ENCODE data around the gene PLB1.

PLB1 gene

DNA sequence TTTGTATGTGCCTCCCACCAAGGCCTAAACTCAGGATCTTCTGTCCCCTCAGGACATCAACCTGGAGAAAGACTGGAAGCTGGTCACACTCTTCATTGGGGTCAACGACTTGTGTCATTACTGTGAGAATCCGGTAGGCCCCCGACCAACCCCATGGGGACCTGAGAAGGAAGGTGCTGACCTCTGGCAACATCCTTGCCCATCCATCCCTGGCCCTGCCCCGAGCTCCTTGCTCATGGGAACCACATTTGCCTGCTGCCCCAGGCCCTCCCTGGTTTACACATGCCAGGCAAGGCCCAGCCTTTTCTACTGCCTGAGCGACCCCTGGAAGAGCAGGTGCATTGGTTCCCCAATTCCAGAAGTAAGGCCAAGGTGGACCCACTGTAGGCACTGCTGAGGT lies 130.5 kb downstream of the PLB1 start:
- DNase-seq, result no peak

DNA sequence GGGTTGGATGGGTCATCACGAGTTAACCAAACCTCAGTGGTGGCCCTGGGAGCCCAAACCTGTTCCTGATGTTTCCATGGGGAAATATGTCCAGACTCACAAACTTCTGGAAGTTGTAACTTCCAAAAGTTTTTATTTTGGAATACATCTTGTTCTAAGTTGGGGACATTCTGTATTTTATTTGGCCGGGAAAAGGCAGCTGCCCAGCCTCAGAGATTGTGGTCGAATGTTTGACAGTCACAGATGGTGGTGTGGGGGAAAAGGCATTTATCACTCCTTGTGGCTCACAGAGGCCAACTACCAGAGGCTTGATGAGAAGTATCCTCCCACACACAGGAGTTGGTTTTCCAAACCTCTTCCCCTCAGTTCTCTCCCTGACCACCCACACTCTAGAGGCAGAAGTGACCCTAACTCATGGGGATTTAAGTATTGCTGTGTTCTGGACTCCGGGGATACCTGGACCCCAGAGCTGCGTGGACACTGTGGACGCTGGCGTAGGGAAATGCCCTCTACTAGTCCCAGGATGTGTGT lies 131.1 kb downstream of the PLB1 start:
- no peak for DNase-seq

DNA sequence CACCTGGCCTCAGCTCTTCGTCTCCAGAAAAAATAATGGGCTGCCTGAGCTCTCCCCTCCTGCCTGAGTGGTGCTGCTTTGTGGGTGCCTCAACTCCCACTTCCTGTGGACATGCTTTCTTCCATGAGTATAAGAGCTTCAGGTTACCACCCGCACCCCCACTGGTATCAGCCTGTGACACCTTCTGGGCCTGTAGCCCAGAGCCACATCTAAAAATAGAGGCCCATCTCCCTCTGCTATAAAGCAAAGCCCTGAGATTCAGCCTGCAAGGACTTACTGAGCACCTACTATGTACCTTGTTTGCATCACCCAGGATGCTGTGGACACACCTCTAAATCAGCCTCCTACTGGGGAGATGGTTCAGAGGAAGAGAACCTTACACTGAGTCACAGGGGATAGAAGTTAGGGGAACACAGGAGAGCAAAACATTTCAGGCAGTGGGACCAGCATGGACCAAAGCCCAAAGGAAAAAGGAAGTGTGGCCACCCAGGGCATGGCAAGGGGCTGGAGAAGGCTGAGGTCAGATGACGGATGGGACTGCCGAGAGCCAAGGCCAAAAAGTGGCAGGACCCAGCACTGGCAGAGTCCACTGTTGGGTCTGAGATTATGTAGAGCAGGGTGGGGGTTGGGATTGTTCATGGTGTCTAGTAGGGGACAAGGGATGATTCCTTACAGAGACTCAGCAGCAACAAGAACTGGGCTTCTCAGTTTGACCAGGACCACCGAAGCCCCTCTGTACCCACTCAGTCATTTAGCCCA lies 132.0 kb downstream of the PLB1 start:
- DNase-seq, result no peak

DNA sequence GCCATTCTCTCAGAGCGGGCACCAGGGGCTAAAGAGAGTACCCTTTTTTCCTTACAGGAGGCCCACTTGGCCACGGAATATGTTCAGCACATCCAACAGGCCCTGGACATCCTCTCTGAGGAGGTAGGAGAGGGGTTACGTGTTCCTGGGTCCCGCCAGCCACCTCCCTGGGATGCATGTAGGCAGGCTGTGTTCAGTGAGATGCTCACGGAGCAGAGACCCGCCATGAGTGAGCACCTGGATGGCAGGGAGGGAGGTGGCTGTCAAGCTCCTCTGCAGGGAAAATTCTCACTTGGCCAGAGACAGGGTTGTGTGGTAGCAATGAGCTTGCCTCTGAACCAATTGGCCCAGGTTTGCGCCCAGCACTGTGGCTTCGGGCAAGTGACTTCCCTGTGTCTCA lies 132.6 kb downstream of the PLB1 start:
- DNase-seq, result no peak

DNA sequence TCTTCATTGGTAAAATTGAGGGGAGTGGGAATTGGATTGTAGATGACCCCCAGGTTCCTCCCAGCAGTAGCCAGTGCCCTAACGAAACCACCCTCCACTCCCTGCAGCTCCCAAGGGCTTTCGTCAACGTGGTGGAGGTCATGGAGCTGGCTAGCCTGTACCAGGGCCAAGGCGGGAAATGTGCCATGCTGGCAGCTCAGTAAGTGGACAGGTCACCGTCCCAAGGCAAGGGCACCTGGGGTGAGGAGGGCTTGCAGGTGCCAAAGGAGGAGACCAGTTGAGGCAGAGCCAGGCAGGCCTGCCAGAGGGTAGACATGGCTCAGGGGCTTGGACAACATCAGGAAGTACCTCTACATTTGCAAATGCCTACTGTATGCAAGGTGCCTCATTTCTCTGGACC lies 133.1 kb downstream of the PLB1 start:
- DNase-seq, result no peak

GRCh38 chr2:28629910-28630309 lies 134.1 kb downstream of the PLB1 start:
- no peak for DNase-seq

DNA sequence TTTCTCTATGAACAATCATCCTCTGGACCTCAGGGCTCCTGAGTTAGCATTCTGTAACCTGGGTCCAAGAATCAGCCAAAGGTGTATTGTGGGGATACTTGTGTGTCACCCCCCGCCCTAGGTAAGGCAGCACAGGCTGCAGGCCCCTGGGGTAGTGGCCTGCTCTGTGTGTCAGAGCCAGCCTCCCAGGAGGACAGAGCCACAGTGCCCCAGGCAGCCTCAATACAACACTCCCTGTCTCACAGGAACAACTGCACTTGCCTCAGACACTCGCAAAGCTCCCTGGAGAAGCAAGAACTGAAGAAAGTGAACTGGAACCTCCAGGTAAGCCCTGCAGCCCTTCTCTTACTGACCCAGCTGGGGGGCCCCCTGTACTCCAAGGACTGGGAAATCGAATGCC lies 134.5 kb downstream of the PLB1 start:
- DNase-seq, result no peak

DNA sequence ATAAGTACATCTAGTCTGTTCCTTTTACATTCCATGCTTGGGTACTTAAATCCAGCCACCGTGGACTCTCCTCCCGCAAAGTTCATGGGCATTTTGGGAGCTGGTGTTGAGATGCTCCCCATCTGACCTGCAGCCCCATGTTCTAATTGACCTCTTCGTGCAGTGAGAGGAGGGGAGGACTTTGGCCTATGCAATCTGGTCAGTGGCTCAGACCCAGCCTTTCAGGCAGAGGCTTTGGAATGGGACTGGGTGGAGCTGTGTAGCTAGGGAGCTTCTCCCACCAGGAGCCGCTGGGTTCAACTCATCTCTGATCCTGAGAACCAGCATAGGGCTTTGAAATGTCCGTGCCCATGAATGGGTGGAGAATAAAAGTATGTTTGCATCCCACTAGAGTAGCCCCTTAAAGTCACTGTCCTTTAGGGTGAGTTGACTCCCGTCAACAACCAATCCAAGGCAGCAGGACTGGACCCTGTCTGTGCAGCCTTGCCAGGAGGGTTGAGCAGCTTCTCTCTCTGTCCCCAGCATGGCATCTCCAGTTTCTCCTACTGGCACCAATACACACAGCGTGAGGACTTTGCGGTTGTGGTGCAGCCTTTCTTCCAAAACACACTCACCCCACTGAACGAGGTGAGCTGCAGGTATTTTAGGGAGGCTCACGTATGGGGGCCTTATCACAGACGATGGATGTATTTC lies 135.8 kb downstream of the PLB1 start:
- DNase-seq, result no peak

- DNase-seq, result no peak
These were observed 136.9 kb downstream of the PLB1 start for GRCh38 chr2:28632791-28633190.

DNA sequence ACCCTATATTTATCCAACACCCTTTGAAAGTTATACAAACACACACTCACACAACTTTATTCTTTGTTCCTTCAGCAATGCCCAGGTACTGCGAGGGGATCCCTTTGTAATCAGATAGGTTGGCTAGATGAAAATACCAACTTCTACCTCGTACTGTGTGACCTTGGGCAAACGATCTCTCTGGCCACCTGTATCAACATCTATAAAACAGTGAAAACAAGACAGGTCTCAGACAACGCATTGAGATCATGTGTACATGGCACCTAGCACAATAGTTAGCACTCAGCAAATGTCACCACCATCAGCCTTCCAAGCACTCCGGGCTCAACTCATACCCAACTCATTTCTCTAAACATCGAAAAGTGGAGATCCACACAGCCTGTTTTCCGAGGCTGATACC lies 137.3 kb downstream of the PLB1 start:
- DNase-seq, result no peak

DNA sequence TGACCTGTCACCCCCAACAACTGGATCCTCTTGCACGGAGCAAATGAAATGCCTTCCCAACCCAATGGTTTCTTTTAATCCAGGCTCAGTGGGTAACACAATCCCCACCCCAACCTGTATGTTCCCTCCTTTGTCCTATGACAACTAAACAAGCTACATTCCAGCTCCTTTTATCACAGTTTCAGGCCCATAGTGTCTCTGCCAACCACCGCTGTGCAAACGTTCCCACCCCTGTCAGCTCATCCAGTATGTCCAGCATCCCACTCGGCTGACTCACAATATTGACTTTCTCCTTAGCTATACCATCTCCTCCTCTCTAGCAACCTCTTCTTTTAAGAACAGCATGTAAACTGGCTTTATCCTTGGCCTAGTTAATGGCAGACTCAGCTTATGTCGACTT lies 137.9 kb downstream of the PLB1 start:
- peak in 6 of 58 donors; percentile 4 to 20 (median 10) for DNase-seq

DNA sequence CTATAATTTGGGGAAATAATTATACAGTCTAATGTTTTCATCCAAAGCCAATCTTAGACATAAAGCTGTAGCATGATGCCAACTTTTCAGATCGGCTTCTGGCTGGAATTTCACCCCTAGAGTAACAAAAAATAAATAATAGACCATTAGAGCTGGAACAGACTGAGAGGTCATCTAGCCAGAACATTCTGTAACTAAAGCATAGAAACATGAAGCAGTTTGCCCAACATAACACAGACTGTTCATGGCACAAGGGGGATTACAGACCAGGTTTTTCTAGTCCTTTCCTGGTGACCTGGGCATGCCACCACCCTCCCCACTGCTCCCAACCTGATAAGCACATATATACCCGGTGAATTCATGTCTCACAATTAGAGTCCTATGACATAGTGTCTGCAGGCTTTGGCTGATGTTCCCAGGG lies 139.3 kb downstream of the PLB1 start:
- no peak for DNase-seq

GRCh38 chr2:28636491-28636890 lies 140.6 kb downstream of the PLB1 start:
- DNase-seq, result no peak

GRCh38 chr2:28637066-28638047 lies 141.5 kb downstream of the PLB1 start:
- no peak for DNase-seq

DNA sequence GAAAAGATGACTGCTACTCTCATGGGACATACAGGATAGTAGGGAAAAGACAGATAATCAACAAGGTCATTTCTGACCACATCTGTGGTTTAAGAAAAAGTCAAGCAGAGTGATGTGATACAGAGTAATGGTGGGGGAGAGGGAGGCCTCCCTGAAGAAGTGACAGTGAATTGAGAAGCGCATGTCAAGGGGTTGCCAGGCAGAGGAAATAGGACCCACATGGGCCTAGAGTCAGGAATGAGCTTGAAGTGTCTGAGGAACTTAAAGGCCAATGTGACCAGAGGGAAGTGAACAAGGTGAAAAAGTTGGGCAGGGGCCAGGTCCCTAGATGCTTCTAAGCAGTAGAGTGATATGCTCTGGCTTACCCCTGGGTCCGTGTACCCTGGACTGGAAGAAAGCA lies 142.2 kb downstream of the PLB1 start:
- DNase-seq, result no peak

- DNase-seq, result no peak
These were observed 143.3 kb downstream of the PLB1 start for GRCh38 chr2:28639092-28639691.

DNA sequence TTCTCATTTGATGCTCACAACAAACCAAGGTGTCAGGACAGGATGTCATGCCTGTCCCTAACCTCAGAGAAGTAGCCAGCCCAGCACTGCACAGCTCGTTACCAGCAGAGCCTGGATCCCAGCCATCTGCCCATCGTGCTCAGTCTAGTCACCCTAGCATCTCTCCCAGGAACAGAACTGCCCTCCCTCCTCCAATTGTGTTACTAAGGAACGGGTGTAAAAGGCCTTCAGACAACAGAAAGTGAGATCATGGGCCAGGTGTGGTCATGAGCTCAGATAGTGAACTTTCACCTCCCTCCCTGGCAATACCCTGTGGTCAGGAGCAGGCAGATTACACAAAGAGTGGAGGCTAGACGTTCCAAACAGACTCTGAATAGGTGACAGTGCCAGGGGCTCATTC lies 144.0 kb downstream of the PLB1 start:
- DNase-seq, result no peak

GRCh38 chr2:28640260-28640907 lies 144.5 kb downstream of the PLB1 start:
- no peak for DNase-seq

- no peak for DNase-seq
These were observed 145.0 kb downstream of the PLB1 start for GRCh38 chr2:28640908-28641300.

GRCh38 chr2:28642796-28643195 lies 146.9 kb downstream of the PLB1 start:
- DNase-seq, result no peak

DNA sequence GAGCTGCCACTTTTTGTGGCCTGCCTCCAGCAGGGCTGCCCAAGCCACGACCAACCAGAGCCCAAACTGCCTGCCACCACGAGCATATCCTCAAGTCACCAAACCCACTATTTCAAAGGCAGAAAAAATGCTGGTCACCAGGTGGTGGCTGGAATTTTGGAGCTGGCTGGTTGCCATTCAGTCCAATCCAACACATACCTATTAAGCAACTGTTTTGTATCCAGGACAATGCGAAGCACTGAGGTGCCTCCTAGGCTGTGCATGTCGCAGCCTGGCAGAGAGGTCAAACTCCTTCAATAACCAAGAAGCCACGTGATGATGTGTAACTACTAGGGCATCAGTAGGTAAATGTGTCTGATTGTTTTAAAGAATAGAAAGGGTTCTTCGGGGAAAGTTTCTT lies 147.5 kb downstream of the PLB1 start:
- no peak for DNase-seq

Data from anterior cingulate cortex (tissue), 58 donors.